Daoy (cell line): ENCODE data around the gene CSRP3. TPM values are rescaled to one million over a fixed set of nuclear protein-coding genes. Genes with fewer than 3 reads are reported as not detected.

ENCODE experiments used
- total RNA-seq: library from RNA; depleted of rRNA; stranded (reverse); fragments of >200 nt; shearing (Covaris generic); gene quantifications from 2 replicates; pipeline ENCODE4 v1.2.3, GENCODE V29; 2014; rRNA removed

The CSRP3 gene
- total RNA-seq, 1 experiment from 2014 or later, result not detected

Other genes starting within 250 kb of the CSRP3 start
- not detected in 2 replicates for gene MRGPRX2, start 141.3 kb downstream of the CSRP3 start, total RNA-seq
- gene ZDHHC13, start 84.8 kb downstream of the CSRP3 start, total RNA-seq, result 20.2 and 23.7 TPM in 2 replicates
- 5.2 and 7.7 TPM in 2 replicates for gene E2F8, start 39.0 kb upstream of the CSRP3 start, total RNA-seq